Hippocampal formation (tissue), 2 donors: Measurements from ENCODE around the gene SERPINA3.
"Not testable (repeated sequence)": the region's sequence is repeated elsewhere in the genome, so short reads cannot be mapped to it uniquely, and the experiment has no call there.

Source experiments
- DNase-seq, 2 donors: peaks; one replicate each; lab custom pipeline; 2025; lab: John Stamatoyannopoulos, UW

Gene SERPINA3

DNA sequence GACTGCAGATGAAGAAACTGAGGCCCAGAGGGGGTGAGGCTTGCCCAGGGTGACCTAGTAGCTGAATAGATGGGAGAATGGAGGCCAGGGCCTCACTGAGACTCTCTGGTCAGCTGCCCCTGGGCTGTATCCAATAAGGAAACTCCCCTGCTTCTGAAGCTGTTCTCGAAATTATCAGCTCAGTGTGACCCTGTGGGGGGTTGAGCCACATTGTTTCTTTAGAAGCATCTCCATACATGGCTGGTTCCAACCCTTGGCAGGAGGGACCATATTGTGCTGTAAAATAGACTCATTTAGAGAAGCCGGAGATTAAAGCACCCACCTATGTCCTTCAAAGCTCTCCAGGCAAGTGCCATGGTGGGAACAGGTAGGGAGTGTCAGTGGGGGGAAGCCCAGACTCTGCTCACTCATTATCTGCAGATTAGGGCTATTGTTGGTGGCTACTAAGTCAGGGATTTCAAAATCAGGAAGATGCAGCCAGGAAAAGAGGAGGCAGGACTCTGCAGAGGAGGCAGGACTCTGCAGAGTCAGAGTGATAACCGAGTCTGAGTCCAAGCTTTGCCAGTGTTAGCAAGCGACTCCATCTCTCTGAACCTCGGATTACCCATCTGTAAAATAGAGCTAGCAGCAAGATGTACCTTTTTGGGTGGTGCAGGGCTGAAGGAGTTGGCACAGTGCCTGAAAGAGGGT, 27.5 kb upstream of the SERPINA3 start:
- DNase-seq = no peak

DNA sequence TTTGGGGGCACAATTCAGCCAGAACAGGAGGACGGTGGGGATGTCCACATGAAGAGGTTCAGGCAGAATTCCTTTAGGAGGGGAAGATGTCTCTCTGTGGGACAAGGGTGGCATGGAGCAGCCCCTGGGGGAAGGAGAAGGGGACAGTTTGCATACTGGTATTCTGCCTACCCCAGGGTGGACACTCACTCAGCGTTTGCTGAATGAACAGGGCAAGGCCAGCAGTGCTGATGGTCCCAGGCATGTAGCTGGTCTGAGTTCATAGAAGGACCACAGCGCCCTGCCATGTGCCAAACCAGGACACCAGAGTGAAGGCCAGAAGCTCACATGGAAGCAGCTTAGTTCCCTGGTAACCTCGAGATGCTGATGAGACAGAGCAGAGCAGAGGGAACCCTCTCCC, 25.6 kb upstream of the SERPINA3 start:
- DNase-seq = no peak

DNA sequence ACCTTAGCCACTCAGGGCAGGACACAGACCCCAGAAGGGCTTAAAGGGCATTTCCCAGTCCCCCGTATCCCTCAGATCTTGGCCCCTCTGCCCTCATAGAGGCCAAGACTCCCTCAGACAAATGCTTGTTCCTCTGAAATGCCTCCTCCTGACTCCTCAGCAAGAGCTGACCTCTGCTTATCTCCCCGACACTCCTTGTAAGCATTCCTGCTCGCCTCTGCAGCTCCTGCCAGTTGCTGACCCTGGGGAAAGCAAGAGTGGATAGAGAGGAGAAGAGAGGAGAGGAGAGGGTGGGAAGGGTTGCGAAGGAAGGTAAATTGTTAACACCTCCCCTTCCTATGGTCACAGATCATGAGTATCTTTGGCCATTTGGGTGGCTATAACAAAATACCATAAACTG, 23.9 kb upstream of the SERPINA3 start:
- no peak for DNase-seq

DNA sequence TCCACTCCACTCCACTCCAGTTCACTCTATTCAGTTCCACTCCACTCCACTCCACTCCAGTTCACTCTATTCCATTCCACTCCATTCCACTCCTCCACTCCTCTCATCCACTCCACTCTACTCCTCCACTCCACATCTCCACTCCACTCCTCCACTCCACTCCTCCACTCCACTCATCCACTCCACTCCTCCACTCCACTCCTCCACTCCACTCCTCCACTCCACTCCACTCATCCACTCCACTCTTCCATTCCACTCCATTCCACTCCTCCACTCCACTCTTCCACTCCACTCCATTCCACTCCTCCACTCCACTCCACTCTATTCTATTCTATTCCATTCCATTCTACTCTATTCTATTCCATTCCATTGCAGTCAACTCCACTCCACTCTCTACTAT, 21.1 kb upstream of the SERPINA3 start:
- DNase-seq = no peak

DNA sequence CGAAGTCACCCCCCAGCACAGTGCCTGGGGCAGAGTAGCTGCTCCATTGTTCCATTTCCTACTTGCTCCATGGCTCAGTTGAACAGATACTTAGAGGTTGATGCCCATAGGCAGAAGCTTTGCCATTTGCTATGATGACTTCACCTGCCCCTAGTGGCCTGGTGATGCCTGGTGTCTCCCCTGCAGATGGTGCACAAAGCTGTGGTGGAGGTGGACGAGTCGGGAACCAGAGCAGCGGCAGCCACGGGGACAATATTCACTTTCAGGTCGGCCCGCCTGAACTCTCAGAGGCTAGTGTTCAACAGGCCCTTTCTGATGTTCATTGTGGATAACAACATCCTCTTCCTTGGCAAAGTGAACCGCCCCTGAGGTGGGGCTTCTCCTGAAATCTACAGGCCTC, 20.3 kb upstream of the SERPINA3 start:
- DNase-seq = no peak

DNA sequence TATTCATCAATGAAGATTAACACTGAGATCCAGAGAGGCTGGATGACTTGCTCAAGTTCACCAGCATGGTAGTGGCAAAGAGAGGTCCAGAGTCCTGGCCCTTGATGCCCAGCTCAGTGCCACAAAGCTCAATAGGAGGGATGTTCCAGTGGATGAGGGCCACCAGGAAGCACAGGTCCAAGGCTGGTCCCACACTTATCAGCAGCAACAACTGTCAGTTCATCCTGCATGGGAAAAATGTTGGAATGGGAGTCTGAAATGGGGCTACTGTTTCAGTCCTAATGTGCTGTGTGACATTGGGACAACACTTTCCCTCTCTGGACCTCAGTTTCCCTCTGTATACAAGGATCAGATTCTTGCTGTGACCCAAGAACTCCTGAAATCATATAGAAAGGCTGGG, 19.7 kb upstream of the SERPINA3 start:
- no peak for DNase-seq

DNA sequence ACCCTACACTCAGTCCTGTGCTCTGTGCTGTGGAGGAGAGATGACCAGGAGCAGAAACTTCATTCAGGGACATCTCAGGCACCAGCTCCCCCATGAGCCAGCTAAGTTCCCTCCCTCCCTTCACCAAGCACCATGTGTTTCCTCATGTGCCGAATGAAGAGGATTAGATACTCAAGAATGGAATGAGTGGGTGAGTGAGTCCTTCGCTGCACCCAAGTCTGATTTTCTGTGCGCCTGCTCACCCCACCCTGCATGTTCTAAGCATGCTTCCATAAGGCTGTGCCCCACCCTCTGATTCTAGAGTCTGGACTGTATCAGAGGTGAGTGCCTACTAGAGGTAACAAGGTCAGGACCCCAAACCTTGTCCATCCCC, 18.8 kb upstream of the SERPINA3 start:
- DNase-seq = no peak

DNA sequence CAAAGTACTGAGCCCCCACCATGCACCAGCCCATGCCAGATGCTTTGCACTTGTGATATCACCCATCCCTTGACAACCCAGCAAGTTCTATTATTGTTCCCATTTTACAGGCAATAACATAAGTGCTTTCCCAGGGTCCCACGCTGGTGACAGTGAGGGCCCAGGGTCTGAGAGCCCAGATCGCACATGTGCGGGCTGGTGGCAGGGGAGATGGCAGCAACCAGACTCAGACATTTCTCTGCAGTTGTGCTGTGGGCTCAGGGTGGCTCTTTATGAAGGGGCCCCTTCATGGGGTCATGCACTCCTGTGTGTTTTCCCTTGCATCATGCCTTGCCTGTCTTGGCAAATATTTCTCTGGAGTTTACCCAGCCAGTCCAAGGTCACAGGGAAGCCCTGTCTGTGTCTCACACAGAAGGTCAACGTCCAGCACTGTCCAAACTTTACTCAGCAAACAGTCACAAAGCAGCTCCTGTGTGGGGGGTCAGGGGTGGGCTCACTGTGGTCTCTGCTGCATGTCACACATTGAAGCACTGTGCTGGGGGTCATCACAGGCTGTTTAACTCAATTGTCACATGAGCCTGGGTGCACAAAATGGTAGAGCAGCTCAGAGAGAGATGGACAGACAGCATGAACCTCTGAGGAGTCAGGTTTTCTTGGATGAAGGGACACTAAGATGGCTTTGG, 18.3 kb upstream of the SERPINA3 start:
- DNase-seq = no peak

DNA sequence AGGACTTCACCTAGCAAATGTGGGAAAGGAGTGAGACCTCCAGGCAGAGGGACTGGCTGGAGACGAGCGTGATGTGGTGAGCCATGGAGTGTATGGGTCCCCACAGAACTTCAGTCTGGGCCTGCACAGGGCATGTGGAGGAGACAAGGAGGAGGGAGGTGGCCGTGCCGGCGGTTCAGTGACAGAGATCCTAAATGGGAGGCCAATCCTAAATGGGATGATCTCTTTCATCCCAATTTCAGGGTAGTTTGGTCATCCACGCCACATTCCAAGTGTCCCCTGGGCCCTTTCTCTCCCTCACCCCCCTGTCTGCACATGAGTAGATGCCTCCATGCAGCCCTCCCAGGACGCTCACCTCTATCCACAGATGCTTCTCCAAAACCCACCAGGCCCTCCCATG, 17.8 kb upstream of the SERPINA3 start:
- DNase-seq = no peak

DNA sequence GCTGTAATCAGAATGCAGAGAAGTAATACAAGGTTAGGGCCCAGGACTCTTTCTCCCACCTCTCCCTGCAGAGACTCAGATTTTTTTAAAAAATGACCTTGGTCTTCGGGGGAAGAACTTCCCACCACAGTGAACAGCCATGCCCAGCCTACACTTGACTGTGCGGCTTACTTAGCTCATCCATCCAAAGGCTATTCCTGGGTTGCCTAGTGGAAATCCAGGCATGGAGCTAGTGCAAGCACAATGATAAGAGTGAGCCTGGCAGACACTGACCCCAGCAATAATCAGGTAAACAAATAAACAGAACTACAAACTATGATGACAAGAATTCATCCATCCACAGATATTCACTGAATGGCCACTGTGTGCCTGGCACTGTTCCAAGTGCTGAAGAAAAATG, 16.3 kb upstream of the SERPINA3 start:
- no peak for DNase-seq

DNA sequence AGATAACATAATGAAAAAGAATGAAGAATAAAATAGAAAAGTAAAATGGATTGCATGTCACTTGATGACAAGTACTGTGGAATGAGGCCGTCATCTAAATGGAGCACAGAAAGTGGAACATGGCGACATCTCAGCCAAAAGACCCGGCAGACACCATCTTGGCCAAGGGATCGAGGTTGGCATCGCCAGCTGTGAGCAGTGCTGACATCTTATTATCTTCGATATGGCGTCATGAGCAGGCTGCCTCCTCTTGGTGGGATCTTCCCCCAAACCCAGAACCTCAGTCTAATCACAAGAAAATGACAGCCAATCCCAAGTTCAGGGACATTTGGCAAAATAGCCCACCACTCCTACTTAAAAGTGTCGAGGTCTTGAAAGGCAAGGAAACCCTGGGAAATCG, 15.8 kb upstream of the SERPINA3 start:
- no peak for DNase-seq

DNA sequence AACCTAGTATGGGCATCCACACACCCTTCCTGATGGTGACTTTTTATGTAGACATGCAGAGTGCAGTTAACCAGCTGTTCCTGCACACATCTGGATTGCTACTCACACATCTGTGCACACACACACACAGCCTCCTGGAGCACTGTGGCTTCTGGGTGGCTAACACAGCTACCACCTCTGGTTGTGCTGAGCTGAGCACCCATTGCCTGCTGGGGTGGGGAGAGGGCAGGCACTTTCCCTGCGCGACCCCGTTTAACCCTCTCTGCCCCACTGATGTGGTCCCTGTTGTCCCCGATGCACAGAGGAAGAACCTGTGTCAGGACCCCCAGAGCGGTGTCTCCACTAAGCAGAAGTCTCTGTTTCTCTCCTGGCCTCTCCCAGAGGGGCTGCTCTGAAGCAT, 14.4 kb upstream of the SERPINA3 start:
- DNase-seq = no peak

DNA sequence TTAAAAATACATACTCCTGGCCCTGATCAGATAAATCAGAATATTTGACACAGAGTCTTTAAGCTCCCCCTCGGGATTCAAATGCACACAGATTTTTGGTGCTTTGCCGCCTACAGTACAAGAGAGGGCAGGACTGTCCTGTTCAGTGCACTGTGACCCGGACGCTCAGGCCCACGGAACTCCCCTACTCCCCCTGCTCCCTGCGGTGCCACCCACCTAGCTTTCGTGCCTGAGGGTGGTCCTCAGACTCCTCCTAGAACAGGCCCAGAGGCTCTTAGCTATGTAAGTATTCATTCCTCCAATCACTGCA, 13.7 kb upstream of the SERPINA3 start:
- no peak for DNase-seq

DNA sequence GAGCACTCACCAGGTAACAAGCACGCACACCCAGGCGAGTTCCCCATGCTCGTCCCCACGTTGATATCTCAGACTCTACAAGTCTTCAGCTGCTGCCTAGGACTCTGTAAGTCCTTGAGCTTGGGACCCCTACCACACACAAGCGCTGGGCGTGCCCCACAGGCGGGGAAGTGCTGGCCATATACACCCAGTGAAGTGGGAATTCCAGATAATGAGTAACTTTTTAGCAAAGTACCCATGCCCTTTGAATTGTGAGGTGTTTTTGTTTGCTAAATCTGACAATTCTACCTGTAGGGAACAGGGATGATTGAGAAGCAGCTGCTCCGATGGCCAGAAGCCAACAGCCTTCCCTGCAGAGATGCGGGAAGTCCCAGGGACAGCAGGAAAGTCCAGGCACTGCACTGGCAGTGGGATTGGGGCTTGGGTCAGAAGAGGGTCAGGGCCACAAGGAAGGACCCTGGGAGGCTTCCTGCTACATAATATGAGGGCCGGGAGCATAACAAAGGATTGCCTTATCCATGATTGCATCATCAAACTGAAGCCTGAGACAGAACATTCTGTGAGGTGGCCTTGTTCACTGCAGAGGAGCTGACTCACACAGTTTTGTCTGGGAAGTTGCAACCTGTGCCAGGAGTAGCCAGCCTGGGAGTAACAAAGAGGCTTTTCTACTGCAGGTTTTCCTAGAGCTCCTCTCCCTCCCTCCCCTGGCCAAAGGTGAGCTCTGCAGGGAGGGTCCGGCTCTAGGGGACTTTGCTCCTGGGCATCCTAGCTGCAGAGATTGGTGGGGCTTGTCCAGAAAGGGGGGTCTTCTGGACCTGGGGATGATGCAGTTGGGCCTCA, 13.2 kb upstream of the SERPINA3 start:
- DNase-seq = peak; percentile 53 to 81

DNA sequence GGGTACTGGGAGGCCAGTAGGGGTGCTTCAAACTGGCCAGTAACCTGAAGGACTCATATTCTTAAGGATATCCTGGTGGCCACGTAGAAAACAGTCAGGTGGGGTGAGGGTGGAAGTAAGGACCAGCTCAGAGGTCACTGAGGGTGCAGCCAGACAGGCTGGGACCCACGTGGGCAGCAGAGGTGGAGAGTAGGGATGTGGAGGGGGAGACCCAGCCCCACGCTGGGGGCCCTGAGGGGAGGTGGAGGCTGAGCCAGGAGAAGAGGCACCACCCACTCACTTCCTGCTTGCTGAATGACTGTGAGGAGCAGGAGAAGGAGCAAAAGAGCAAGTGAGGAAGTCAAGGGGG, 12.6 kb upstream of the SERPINA3 start:
- no peak for DNase-seq

DNA sequence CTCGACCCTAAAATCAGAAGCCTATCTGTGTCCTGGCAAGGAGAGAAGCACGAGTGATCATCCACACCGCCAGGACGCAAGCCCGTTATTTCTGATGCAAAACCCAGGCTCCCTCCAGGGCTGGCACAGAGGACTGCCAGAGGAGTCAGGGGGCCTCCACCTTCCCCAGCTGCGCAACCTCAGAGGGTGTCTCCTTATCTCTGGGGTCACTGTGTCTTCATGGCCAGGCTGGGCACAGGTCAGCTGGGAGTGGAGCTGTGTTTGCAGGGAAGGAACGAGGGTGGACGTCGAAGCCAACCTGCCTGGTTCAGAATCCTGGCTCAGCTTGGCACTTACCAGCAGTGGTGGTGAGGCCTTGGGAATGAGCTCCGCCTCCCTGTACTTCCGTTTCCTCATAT, 12.0 kb upstream of the SERPINA3 start:
- DNase-seq = no peak

DNA sequence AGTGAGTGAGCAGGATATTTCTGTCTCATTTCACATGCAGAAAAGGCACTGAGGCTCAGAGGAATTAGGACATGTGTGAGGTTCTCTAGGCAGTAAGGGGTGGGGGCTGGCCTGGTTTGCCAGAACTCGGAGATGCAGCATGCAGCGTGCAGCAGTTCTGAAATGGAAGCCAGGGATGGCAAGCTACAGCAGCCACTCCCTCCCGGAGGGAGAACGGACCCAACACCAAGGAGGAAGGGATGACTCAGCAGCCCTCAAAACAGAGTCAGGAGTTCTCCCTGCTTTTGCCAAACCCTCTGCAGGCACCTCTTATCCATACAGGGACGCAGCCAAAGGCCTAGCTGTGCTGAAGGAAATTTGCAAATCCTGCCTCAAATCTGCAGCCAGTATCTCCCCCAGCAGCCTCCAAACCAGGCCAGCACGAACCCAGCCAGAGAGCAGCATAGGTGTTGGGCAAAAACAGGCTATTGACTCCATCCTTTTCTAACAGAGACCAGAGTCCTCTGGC, 10.3 kb upstream of the SERPINA3 start:
- peak; percentile 7 to 26 for DNase-seq

DNA sequence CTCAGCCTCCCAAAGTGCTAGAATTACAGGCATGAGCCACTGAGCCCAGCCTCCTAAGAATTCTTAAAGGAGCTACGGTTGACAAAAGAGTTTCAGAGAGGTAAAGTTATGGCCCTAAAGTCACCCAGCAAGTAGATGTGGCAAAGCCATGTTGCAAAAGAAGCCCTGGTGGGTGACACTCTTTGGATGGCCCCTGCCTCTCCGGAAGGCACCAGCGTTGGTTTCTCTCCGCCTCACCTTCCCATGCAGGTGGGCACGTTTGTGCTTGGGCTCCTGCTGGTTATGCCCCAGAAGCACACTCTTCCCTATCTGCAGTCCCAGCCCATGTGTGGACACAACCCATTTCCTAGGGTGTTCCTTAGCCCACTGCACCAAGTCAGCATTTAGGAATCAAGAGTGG, 9.5 kb upstream of the SERPINA3 start:
- DNase-seq = no peak

DNA sequence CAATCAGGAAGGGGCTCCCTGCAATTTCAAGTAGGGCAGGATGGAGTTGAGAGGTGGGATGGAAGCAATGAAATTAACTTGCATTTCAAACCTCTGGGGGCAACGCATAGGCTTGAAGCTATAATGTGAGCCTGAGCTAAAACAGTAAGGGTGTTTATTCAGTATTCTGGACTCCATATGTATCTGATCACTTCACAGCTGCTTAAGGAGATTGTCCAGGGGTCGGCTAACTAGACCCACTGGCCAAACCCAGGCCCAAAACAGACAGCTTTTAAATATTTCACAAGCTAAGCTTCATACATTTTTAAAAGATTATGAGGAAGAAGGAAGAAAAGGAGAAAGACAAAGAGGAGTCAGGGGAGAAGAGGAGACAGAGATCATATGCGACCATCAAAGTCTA, 6.8 kb upstream of the SERPINA3 start:
- no peak for DNase-seq

DNA sequence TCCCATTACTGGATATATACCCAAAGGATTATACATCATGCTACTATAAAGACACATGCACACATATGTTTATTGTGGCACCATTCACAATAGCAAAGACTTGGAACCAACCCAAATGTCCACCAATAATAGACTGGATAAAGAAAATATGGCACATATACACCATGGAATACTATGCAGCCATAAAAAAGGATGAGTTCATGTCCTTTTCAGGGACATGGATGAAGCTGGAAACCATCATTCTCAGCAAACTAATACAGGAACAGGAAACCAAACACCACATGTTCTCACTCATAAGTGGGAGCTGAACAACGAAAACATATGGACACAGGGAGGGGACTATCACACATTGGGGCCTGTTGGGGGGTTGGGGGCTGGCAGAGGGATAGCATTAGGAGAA, 3.2 kb upstream of the SERPINA3 start:
- not testable (repeated sequence) for DNase-seq

DNA sequence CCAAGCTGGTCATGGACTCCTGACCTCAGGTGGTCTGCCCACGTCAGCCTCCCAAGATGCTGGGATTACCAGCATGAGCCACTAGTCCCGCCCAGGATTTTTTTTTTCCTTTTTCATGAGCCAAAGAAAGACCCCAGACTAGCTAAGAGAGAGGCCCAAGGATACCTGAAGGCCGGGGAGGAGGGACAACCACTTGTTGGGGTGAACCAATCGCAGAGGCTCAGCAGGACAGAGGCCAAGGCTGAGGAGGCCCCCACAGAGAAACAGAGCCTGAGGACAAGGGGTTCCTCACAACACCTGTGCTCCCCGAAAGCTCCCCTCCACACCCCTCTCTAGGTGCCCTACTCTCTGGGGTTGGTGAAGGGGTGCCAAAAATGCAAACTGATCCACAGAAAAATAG, 1.0 kb upstream of the SERPINA3 start:
- DNase-seq = no peak

DNA sequence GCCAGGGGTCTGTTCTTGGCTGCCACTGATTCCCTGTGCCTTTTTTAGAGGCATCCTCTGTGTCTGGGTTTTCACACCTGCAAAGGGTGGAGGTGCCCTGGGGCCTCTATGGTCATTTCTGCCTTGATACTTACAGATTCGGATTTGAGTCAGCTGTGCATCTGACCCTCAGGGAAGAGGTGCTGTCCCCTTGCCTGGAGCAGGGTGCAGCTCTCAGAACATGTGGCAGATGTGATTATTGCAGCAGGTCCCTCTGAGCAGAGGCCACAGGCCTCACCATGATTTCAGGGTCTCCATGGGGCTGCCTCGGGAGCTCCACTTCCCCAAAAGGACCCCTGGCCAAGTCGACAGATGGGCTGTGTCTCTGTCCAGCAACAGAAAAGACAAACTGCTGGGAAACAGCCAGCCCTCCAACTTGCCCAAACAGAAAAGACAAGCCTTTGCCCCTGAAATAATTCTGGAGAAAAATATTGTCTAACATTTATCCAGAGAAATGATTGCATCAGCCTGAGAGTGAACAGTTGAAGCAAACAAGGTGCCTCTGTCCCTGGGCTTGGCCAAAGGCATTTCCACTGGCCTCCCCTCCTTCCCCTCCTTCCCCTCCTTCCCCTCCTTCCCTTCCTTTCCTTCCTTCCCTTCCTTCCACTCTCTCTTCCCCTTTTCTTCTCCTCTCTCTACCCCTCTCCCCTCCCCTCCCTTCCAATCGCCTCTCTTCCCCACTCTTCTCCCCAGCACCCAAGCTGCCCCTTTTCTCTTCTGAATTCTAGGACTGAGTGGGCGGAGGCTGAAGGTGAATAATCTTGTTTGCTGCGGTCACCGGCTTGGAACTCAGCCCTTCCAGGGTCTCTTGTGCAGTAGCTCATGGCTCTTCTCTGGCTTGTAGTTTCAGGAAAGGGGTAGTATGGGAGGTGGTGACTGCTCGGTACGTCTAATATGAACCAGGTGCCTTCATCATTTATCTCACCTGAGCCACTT, 676 bp downstream of the SERPINA3 start:
- DNase-seq = no peak
